ENCODE data around the gene MT1G. TPM values are rescaled to one million over a fixed set of nuclear protein-coding genes. Genes with fewer than 3 reads are reported as not detected.
"Not testable (repeated sequence)": the region's sequence is repeated elsewhere in the genome, so short reads cannot be mapped to it uniquely, and the experiment has no call there.

The MT1G gene
- total RNA-seq, 2 experiments from 2014 or later = not detected

- POLR2A ChIA-PET = interaction anchor here (0.6 kb wide), 1 partner anchor 51 kb away, joined by 3 read pairs; no protein-coding TSS in a partner anchor
- H3K4me3 ChIP-seq (ENCODE audit: low read depth, low read length, poor library complexity, severe bottlenecking) = no peak overlapping the region
- CTCF ChIA-PET (ENCODE audit: unreplicated experiment) = no interaction called here
- no peak for TF ChIP-seq EZH2phosphoT487 (IDR thresholded peaks at IDR 0.05; ENCODE audit: borderline replicate concordance, low read depth, low read length)
- TF ChIP-seq, protein P1, sequence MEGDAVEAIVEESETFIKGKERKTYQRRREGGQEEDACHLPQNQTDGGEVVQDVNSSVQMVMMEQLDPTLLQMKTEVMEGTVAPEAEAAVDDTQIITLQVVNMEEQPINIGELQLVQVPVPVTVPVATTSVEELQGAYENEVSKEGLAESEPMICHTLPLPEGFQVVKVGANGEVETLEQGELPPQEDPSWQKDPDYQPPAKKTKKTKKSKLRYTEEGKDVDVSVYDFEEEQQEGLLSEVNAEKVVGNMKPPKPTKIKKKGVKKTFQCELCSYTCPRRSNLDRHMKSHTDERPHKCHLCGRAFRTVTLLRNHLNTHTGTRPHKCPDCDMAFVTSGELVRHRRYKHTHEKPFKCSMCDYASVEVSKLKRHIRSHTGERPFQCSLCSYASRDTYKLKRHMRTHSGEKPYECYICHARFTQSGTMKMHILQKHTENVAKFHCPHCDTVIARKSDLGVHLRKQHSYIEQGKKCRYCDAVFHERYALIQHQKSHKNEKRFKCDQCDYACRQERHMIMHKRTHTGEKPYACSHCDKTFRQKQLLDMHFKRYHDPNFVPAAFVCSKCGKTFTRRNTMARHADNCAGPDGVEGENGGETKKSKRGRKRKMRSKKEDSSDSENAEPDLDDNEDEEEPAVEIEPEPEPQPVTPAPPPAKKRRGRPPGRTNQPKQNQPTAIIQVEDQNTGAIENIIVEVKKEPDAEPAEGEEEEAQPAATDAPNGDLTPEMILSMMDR (conservative IDR thresholded peaks at IDR 0.05; ENCODE audit: low read length) = no peak
- no peaks in the 10 kb centered on the region for H3K79me2 ChIP-seq (ENCODE audit: insufficient read depth, low read depth, low read length)
- H3K9me3 ChIP-seq (ENCODE audit: low read length) = no peaks in the 10 kb centered on the region
- DNase-seq (ENCODE audit: low spot score) = no peak
- H3K4me2 ChIP-seq (ENCODE audit: low read length) = no peak overlapping the region
- no peaks in the 10 kb centered on the region for H3K9me2 ChIP-seq (ENCODE audit: insufficient read depth, low read length)
- H3K4me1 ChIP-seq (ENCODE audit: insufficient read depth, low read length, poor library complexity, severe bottlenecking) = no peaks in the 10 kb centered on the region
- no peaks in the 10 kb centered on the region for H3K36me3 ChIP-seq (ENCODE audit: insufficient read depth, low read length)
- H2AFZ ChIP-seq (ENCODE audit: low read length) = no peak overlapping the region
- no peaks in the 10 kb centered on the region for H4K20me1 ChIP-seq (ENCODE audit: insufficient read depth, low read length)
- intact Hi-C loops (cut with micrococcal nuclease; ENCODE audit: unreplicated experiment) = no loop called here
- no TSS peak for BruUV-seq (replicated peaks)
- H3K27ac ChIP-seq (ENCODE audit: low read depth, low read length, poor library complexity, severe bottlenecking) = no peak overlapping the region
Measured at GRCh38 chr16:56669840-56670619, 2.2 kb upstream of the MT1G start.

DNA sequence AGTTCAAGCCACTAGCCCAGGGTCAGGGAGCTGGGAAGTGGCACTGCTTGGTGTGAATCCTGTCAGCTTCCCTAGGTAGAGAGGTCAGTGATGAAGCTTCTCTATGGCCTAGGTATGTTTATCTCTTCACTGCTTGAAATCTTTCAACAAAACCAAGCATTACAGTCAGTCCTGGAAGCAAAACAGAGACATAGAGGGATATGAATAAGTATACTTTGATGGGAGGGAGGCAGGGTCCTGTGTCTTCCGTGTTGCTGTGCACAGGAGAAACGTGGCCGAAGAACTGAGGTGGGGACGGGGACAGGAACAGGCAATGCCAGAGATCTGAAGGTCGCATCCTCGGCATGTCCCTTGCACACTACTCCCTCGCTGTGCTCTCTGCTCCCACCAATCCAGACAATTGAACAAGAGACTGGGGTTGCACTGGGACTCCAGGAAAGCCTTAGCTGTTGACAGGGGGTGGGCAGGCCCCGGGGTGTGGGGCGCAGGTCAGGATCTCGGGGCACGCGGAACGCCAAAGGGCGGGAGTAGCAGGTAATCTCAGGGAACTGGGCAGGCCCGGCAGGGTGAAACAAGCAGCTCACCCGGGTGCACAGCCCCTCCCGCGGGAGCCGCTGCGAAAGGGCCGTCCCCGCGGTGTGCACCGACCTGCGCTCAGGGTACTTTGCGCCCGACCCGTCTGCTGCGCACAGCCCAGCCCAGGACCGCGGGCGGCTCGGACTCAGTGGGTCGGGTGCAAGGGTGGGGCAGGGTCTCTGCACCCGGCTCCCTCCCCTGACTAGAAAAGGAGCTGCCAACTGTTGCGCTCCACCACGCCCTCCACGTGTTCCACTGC lies 1.4 kb upstream of the MT1G start, which contains the start of gene MT1H:
Gene MT1H (plus strand): TSS at position 810 of the 835 bp plus-strand sequence. CDS start 71 bp downstream, outside the sequence.
- Histone ChIP-seq H2AFZ (ENCODE audit: low read length) (no peak within 1 kb of the TSS), H3K36me3 (ENCODE audit: insufficient read depth, low read length) (no peaks in the 10 kb centered on the region), H3K4me2 (ENCODE audit: low read length) (no peak within 1 kb of the TSS), H3K27ac (ENCODE audit: low read depth, low read length, poor library complexity, severe bottlenecking) (no peak within 1 kb of the TSS), H3K79me2 (ENCODE audit: insufficient read depth, low read depth, low read length) (no peaks in the 10 kb centered on the region), H3K4me1 (ENCODE audit: insufficient read depth, low read length, poor library complexity, severe bottlenecking) (no peaks in the 10 kb centered on the region), H4K20me1 (ENCODE audit: insufficient read depth, low read length) (no peaks in the 10 kb centered on the region), H3K9me2 (ENCODE audit: insufficient read depth, low read length) (no peaks in the 10 kb centered on the region), H3K4me3 (ENCODE audit: low read depth, low read length, poor library complexity, severe bottlenecking) (no peak within 1 kb of the TSS), H3K9me3 (ENCODE audit: low read length) (no peaks in the 10 kb centered on the region)
- TF ChIP-seq EZH2phosphoT487 (IDR thresholded peaks at IDR 0.05; ENCODE audit: borderline replicate concordance, low read depth, low read length) = no peak
- no peak for DNase-seq (ENCODE audit: low spot score)
- intact Hi-C loops (cut with micrococcal nuclease; ENCODE audit: unreplicated experiment) = no loop called here
- no TSS peak for BruUV-seq (replicated peaks)
- CTCF ChIA-PET (ENCODE audit: unreplicated experiment) = no interaction called here
- POLR2A ChIA-PET = no interaction called here

- H4K20me1 ChIP-seq (ENCODE audit: insufficient read depth, low read length); H3K4me3 ChIP-seq (ENCODE audit: low read depth, low read length, poor library complexity, severe bottlenecking); H3K27ac ChIP-seq (ENCODE audit: low read depth, low read length, poor library complexity, severe bottlenecking); H3K36me3 ChIP-seq (ENCODE audit: insufficient read depth, low read length); H3K79me2 ChIP-seq (ENCODE audit: insufficient read depth, low read depth, low read length); H3K9me3 ChIP-seq (ENCODE audit: low read length); BruUV-seq (replicated peaks); H2AFZ ChIP-seq (ENCODE audit: low read length); H3K9me2 ChIP-seq (ENCODE audit: insufficient read depth, low read length); H3K4me1 ChIP-seq (ENCODE audit: insufficient read depth, low read length, poor library complexity, severe bottlenecking); intact Hi-C loops (cut with micrococcal nuclease; ENCODE audit: unreplicated experiment); CTCF ChIA-PET (ENCODE audit: unreplicated experiment); POLR2A ChIA-PET; DNase-seq (ENCODE audit: low spot score); H3K4me2 ChIP-seq (ENCODE audit: low read length): not testable (repeated sequence)
Measured at GRCh38 chr16:56665286-56666261, 2.3 kb downstream of the MT1G start.
